BLaER1 treated with 17β-estradiol and CSF1 and Interleukin-3, amounts not matched to agents 10 nM and 100 nM (cell line): ENCODE data around the gene ZNF20.
"Not testable (repeated sequence)": the region's sequence is repeated elsewhere in the genome, so short reads cannot be mapped to it uniquely, and the experiment has no call there.

Source experiments
- H3K27ac ChIP-seq, 11 experiments: shearing (Covaris generic); formaldehyde crosslinking; 2 replicates each; pipeline ENCODE4 v1.8.1; 2022
- H3K27me3 ChIP-seq, 11 experiments: shearing (Covaris generic); formaldehyde crosslinking; 2 replicates each; pipeline ENCODE4 v1.8.1; 2022
- H3K36me3 ChIP-seq, 11 experiments: shearing (Covaris generic); formaldehyde crosslinking; 2 replicates each; pipeline ENCODE4 v1.8.1; 2022
- H3K4me1 ChIP-seq, 10 experiments: shearing (Covaris generic); formaldehyde crosslinking; 2 replicates each; pipeline ENCODE4 v1.8.1; 2022
- H3K4me2 ChIP-seq, 11 experiments: shearing (Covaris generic); formaldehyde crosslinking; 2 replicates each; pipeline ENCODE4 v1.8.1; 2022
- H3K4me3 ChIP-seq, 10 experiments: shearing (Covaris generic); formaldehyde crosslinking; 2 replicates each; pipeline ENCODE4 v1.8.1; 2022
- H3K9ac ChIP-seq, 11 experiments: shearing (Covaris generic); formaldehyde crosslinking; 2 replicates each; pipeline ENCODE4 v1.8.1; 2022
- H3K9me3 ChIP-seq, 11 experiments: shearing (Covaris generic); formaldehyde crosslinking; replicated peaks in 1 of 11; 2 replicates each; pipeline ENCODE4 v1.8.1; 2022
- H4K20me1 ChIP-seq, 11 experiments: shearing (Covaris generic); formaldehyde crosslinking; 2 replicates each; pipeline ENCODE4 v1.8.1; 2022
- Cebpa-rat ChIP-seq, 11 experiments: shearing (Covaris generic); IDR thresholded peaks; 2 replicates each; pipeline ENCODE4 v1.8.1; 2022

Gene ZNF20

GRCh38 chr19:12133069-12133468, 7.1 kb downstream of the ZNF20 start:
- no peak overlapping the region for H3K9ac ChIP-seq

GRCh38 chr19:12126707-12127106, 13.4 kb downstream of the ZNF20 start:
- Histone ChIP-seq H3K9ac (no peak overlapping the region), H3K27ac (no peak overlapping the region), H3K36me3 (peaks cover 18 to 49% (median 30%) of the 10 kb centered on the region in 11 experiments), H3K27me3 (no peaks in the 10 kb centered on the region), H3K9me3 (peaks cover 49 to 91% (median 66%) of the 10 kb centered on the region in 11 experiments), H3K4me3 (no peak overlapping the region), H3K4me2 (no peak overlapping the region), H4K20me1 (no peaks in the 10 kb centered on the region), H3K4me1 (no peaks in the 10 kb centered on the region)
- TF ChIP-seq Cebpa-rat (IDR thresholded peaks at IDR 0.05): no peak

More at GRCh38 chr19:12133069-12133468, 7.1 kb downstream of the ZNF20 start:
- Histone ChIP-seq H3K4me3 (peak overlapping the region; percentile 19 to 37 (median 30); a peak in 12 of 20 replicates), H3K9me3 (peaks cover 80 to 97% (median 86%) of the 10 kb centered on the region in 11 experiments), H3K4me1 (peaks cover 0 to 12% (median 4%) of the 10 kb centered on the region in 10 experiments; a peak in 12 of 20 replicates), H3K4me2 (no peak overlapping the region), H3K27ac (no peak overlapping the region), H3K27me3 (no peaks in the 10 kb centered on the region), H4K20me1 (peaks cover 0 to 10% (median 0%) of the 10 kb centered on the region in 11 experiments; a peak in 3 of 22 replicates), H3K36me3 (peaks cover 73 to 96% (median 82%) of the 10 kb centered on the region in 11 experiments)
- no peak for TF ChIP-seq Cebpa-rat (IDR thresholded peaks at IDR 0.05)

- no peaks in the 10 kb centered on the region for H4K20me1 ChIP-seq
- no peak for TF ChIP-seq Cebpa-rat (IDR thresholded peaks at IDR 0.05)
- no peak overlapping the region for H3K4me3 ChIP-seq
- H3K27me3 ChIP-seq: no peaks in the 10 kb centered on the region
- H3K36me3 ChIP-seq: peaks cover 15 to 64% (median 52%) of the 10 kb centered on the region in 11 experiments
- peaks cover 47 to 86% (median 70%) of the 10 kb centered on the region in 11 experiments for H3K9me3 ChIP-seq
- H3K9ac ChIP-seq: no peak overlapping the region
- H3K4me1 ChIP-seq: no peaks in the 10 kb centered on the region
- no peak overlapping the region for H3K4me2 ChIP-seq
- H3K27ac ChIP-seq: no peak overlapping the region
Observed at GRCh38 chr19:12117201-12117970, 22.8 kb downstream of the ZNF20 start.

- H3K4me1 ChIP-seq: no peaks in the 10 kb centered on the region
- no peak overlapping the region for H3K27ac ChIP-seq
- H3K27me3 ChIP-seq: no peaks in the 10 kb centered on the region
- no peak overlapping the region for H3K4me2 ChIP-seq
- H4K20me1 ChIP-seq: no peaks in the 10 kb centered on the region
- H3K36me3 ChIP-seq: peaks cover 15 to 97% (median 94%) of the 10 kb centered on the region in 11 experiments
- no peak overlapping the region for H3K9ac ChIP-seq
- 0 out of 20 replicates have a peak overlapping the region, but pooled peaks of 2 of the 10 experiments have one; percentile 5 to 15 for H3K4me3 ChIP-seq
- peaks cover 19 to 100% (median 91%) of the 10 kb centered on the region in 11 experiments for H3K9me3 ChIP-seq
- no peak for TF ChIP-seq Cebpa-rat (IDR thresholded peaks at IDR 0.05)
Observed at GRCh38 chr19:12113121-12113520, 27.0 kb downstream of the ZNF20 start.

- H3K9ac ChIP-seq: no peak overlapping the region
- TF ChIP-seq Cebpa-rat (IDR thresholded peaks at IDR 0.05): no peak
- H3K9me3 ChIP-seq: peaks cover 15 to 100% (median 93%) of the 10 kb centered on the region in 11 experiments
- no peak overlapping the region for H3K27ac ChIP-seq
- H3K36me3 ChIP-seq: peaks cover 14 to 100% (median 97%) of the 10 kb centered on the region in 11 experiments
- no peaks in the 10 kb centered on the region for H4K20me1 ChIP-seq
- H3K27me3 ChIP-seq: no peaks in the 10 kb centered on the region
- no peaks in the 10 kb centered on the region for H3K4me1 ChIP-seq
- H3K4me3 ChIP-seq: peak overlapping the region in 1 of 10 experiments; percentile 5; a peak in 3 of 20 replicates
- H3K4me2 ChIP-seq: no peak overlapping the region
Observed at GRCh38 chr19:12112701-12113100, 27.4 kb downstream of the ZNF20 start.

- peaks cover 9 to 100% (median 93%) of the 10 kb centered on the region in 11 experiments for H3K9me3 ChIP-seq
- peaks cover 8 to 100% (median 96%) of the 10 kb centered on the region in 11 experiments for H3K36me3 ChIP-seq
- H3K4me3 ChIP-seq: peak overlapping the region in 4 of 10 experiments; percentile 2 to 15 (median 4); a peak in 4 of 20 replicates
- H3K27me3 ChIP-seq: no peaks in the 10 kb centered on the region
- TF ChIP-seq Cebpa-rat (IDR thresholded peaks at IDR 0.05): no peak
- no peak overlapping the region for H3K4me2 ChIP-seq
- no peaks in the 10 kb centered on the region for H3K4me1 ChIP-seq
- H4K20me1 ChIP-seq: no peaks in the 10 kb centered on the region
- H3K9ac ChIP-seq: no peak overlapping the region
- H3K27ac ChIP-seq: no peak overlapping the region
Observed at GRCh38 chr19:12111943-12112637, 28.1 kb downstream of the ZNF20 start.

GRCh38 chr19:12111176-12111575, 29.0 kb downstream of the ZNF20 start:
- H3K9me3 ChIP-seq: peaks cover 0 to 100% (median 95%) of the 10 kb centered on the region in 11 experiments
- H3K9ac ChIP-seq: no peak overlapping the region
- H3K4me2 ChIP-seq: no peak overlapping the region
- no peak overlapping the region for H3K27ac ChIP-seq
- TF ChIP-seq Cebpa-rat (IDR thresholded peaks at IDR 0.05): no peak
- H3K4me1 ChIP-seq: no peaks in the 10 kb centered on the region
- no peaks in the 10 kb centered on the region for H4K20me1 ChIP-seq
- H3K27me3 ChIP-seq: no peaks in the 10 kb centered on the region
- peak overlapping the region in 2 of 10 experiments; percentile 10 to 15; a peak in 2 of 20 replicates for H3K4me3 ChIP-seq
- H3K36me3 ChIP-seq: peaks cover 0 to 99% (median 96%) of the 10 kb centered on the region in 11 experiments

GRCh38 chr19:12103909-12104308, 36.2 kb downstream of the ZNF20 start:
- H3K27ac ChIP-seq, H3K27me3 ChIP-seq, H3K9ac ChIP-seq, H3K4me2 ChIP-seq, H4K20me1 ChIP-seq, H3K4me1 ChIP-seq, H3K4me3 ChIP-seq: not testable (repeated sequence)
- H3K9me3 ChIP-seq: peaks cover 0 to 50% (median 29%) of the 10 kb centered on the region in 11 experiments; a peak in 20 of 22 replicates
- H3K36me3 ChIP-seq: peaks cover 0 to 81% (median 67%) of the 10 kb centered on the region in 11 experiments

GRCh38 chr19:12098040-12098439, 42.1 kb downstream of the ZNF20 start:
- no peak for TF ChIP-seq Cebpa-rat (IDR thresholded peaks at IDR 0.05)
- no peaks in the 10 kb centered on the region for H4K20me1 ChIP-seq
- H3K36me3 ChIP-seq: peaks cover 0 to 87% (median 80%) of the 10 kb centered on the region in 11 experiments
- peaks cover 9 to 11% (median 10%) of the 10 kb centered on the region in 10 experiments; a peak in 19 of 20 replicates for H3K4me1 ChIP-seq
- H3K27ac ChIP-seq: no peak overlapping the region
- H3K27me3 ChIP-seq: no peaks in the 10 kb centered on the region
- peak overlapping the region in 2 of 10 experiments; percentile 1 to 33; a peak in 2 of 20 replicates for H3K4me3 ChIP-seq
- H3K9ac ChIP-seq: no peak overlapping the region
- no peak overlapping the region for H3K4me2 ChIP-seq
- peaks cover 0 to 72% (median 0%) of the 10 kb centered on the region in 11 experiments; a peak in 19 of 22 replicates for H3K9me3 ChIP-seq
